NCI-H146 treated with DMSO at 0.1 percent for 48 hours (cell line): ENCODE measurements around the gene NHLRC4.

Experiments used
- DNase-seq: peaks from one replicate; lab custom pipeline; 2025; ENCODE audit not compliant: unreplicated experiment; lab: John Stamatoyannopoulos, UW

Gene NHLRC4

GRCh38 chr16:582614-583331 is 16.0 kb downstream of the NHLRC4 start:
- DNase-seq: no peak

GRCh38 chr16:583470-583814 is 16.6 kb downstream of the NHLRC4 start:
- no peak for DNase-seq

- no peak for DNase-seq
These were observed 17.2 kb downstream of the NHLRC4 start for GRCh38 chr16:583815-584591.

GRCh38 chr16:585351-585750 is 18.5 kb downstream of the NHLRC4 start:
- DNase-seq: peak; percentile 22

GRCh38 chr16:586047-586644 is 19.3 kb downstream of the NHLRC4 start:
- DNase-seq: no peak

- no peak for DNase-seq
These were observed 20.1 kb downstream of the NHLRC4 start for GRCh38 chr16:586645-587590.

- peak; percentile 19 for DNase-seq
These were observed 21.8 kb downstream of the NHLRC4 start for GRCh38 chr16:588639-588888.

- DNase-seq: peak; percentile 96
These were observed 22.3 kb downstream of the NHLRC4 start for GRCh38 chr16:588889-589657.

- DNase-seq: peak; percentile 97
These were observed 22.9 kb downstream of the NHLRC4 start, which contains the start of gene RAB40C for GRCh38 chr16:589658-590187. RAB40C (plus strand) TSS chr16:590066; CDS start chr16:590292, 226 bp downstream.

- no peak for DNase-seq
These were observed 23.5 kb downstream of the NHLRC4 start for GRCh38 chr16:590188-590814.

GRCh38 chr16:590815-591200 is 24.0 kb downstream of the NHLRC4 start:
- DNase-seq: no peak

- DNase-seq: no peak
These were observed 24.4 kb downstream of the NHLRC4 start for GRCh38 chr16:591231-591630.

GRCh38 chr16:591892-592517 is 25.2 kb downstream of the NHLRC4 start:
- DNase-seq: no peak

- no peak for DNase-seq
These were observed 25.9 kb downstream of the NHLRC4 start for GRCh38 chr16:592518-593306.

GRCh38 chr16:593406-593805 is 26.6 kb downstream of the NHLRC4 start:
- DNase-seq: peak; percentile 87

- DNase-seq: no peak
These were observed 27.0 kb downstream of the NHLRC4 start for GRCh38 chr16:593807-594206.

- DNase-seq: no peak
These were observed 28.3 kb downstream of the NHLRC4 start for GRCh38 chr16:595094-595528.

GRCh38 chr16:595942-596735 is 29.3 kb downstream of the NHLRC4 start:
- DNase-seq: no peak
